ENCODE data around the gene TRAF4. TPM values are rescaled to one million over a fixed set of nuclear protein-coding genes. Genes with fewer than 3 reads are reported as not detected.
"Not testable (repeated sequence)": the region's sequence is repeated elsewhere in the genome, so short reads cannot be mapped to it uniquely, and the experiment has no call there.

Gene TRAF4
- polyA plus RNA-seq, 4 donors, result 58.8 to 203 (median 128) TPM

DNA sequence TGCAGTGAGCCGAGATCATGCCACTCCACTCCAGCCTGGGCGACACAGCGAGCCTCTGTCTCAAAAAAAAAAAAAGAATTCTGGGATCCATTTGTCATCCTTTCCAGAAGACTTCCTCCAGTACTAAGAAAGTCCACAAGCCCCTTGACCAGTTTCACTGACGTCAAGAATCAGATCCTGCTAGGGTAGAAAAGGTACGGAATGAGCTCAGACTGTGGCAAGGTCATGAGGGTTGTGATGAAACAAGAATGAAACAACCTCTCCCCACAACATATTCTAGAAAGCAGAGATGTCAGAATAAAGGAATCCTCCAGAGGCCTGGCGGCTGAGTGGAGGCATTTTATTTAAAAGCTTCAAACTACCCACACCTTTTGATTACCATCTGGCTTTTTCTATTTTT, 29.9 kb downstream of the TRAF4 start:
- Histone ChIP-seq H3K27ac (ENCODE audit: low read depth in 1 of 3, low read length in 2 of 3) (no peak overlapping the region), H3K36me3 (ENCODE audit: control insufficient read depth in 3 of 3, insufficient read depth in 2 of 3, low read depth in 1 of 3, low read length in 3 of 3) (peaks cover 0 to 26% (median 8%) of the 10 kb centered on the region in 3 donors), H3K27me3 (ENCODE audit: control insufficient read depth in 3 of 3, insufficient read depth in 3 of 3, low read length in 3 of 3) (no peaks in the 10 kb centered on the region), H3K9me3 (ENCODE audit: control insufficient read depth in 2 of 2, insufficient read depth in 1 of 2, low read depth in 1 of 2, low read length in 1 of 2) (no peaks in the 10 kb centered on the region), H3K4me1 (ENCODE audit: control insufficient read depth in 3 of 3, insufficient read depth in 2 of 3, low read depth in 1 of 3, low read length in 2 of 3) (no peaks in the 10 kb centered on the region), H3K4me3 (ENCODE audit: low read depth in 1 of 3, low read length in 3 of 3) (no peak overlapping the region)
- 88 to 96% (median 91%) methylated on average over 6 of the region's 6 CpGs for WGBS, 3 donors
- no peak for FAIRE-seq
- DNase-seq, result no peak

DNA sequence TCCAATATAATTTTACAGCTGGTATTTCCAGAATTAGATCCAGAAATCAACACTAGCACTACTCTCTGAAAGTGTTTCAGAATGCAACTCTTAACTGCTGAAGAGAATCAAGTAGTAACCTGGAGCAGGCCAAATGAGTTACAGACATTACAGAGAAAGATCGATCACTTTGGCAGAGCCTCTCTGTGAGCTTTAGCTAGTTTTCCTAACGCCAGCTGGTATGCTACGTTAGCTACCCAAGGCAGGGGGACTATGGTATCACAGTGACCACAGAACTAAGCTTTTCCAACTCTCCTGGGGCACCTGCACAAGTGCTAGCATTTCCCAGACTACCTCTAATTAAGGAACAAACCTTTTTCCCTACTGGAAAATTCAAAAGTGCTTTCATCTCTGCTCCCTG, 30.4 kb downstream of the TRAF4 start:
- 67 to 74% (median 72%) methylated on average over 3 of the region's 3 CpGs for WGBS, 3 donors
- Histone ChIP-seq H3K27ac (ENCODE audit: low read depth in 1 of 3, low read length in 2 of 3) (no peak overlapping the region), H3K9me3 (ENCODE audit: control insufficient read depth in 2 of 2, insufficient read depth in 1 of 2, low read depth in 1 of 2, low read length in 1 of 2) (no peaks in the 10 kb centered on the region), H3K4me1 (ENCODE audit: control insufficient read depth in 3 of 3, insufficient read depth in 2 of 3, low read depth in 1 of 3, low read length in 2 of 3) (no peaks in the 10 kb centered on the region), H3K4me3 (ENCODE audit: low read depth in 1 of 3, low read length in 3 of 3) (no peak overlapping the region), H3K27me3 (ENCODE audit: control insufficient read depth in 3 of 3, insufficient read depth in 3 of 3, low read length in 3 of 3) (no peaks in the 10 kb centered on the region), H3K36me3 (ENCODE audit: control insufficient read depth in 3 of 3, insufficient read depth in 2 of 3, low read depth in 1 of 3, low read length in 3 of 3) (peaks cover 0 to 26% (median 8%) of the 10 kb centered on the region in 3 donors)
- DNase-seq (no peak), FAIRE-seq (no peak)

DNA sequence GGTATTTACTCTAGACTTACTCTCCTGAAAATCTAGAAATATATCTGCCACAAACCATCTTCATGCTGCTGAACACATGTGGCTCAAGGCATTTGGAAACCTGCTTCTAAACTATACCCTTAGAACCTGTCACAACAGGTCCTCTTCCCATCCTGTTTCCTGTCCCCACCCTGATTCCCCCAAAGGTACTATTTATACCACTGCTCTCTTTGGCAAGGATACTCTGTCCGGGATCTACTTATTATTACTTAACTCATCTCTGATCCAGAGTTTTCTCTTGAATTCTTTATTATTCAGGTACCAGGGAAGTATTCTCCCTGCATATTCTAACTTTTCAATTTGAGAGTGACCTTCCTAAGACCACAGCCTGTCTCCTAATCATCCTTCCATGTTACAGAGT, 33.4 kb downstream of the TRAF4 start:
- 49 to 86% (median 65%) methylated on average over 1 of the region's 1 CpG for WGBS, 3 donors
- no peak for FAIRE-seq

DNA sequence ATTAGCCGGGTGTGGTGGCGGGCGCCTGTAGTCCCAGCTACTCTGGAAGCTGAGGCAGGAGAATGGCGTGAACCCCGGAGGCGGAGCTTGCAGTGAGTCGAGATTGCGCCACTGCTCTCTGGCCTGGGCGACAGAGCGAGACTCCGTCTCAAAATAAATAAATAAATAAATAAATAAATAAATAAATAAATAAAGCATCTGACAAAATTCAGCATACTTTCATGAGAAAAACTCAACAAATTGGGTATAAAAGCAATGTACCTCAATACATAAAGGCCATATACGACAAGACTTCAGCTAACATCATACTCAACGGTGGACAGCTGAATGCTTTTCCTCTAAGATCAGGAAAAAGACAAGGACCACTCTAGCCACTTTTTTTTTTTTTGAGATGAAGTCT, 35.8 kb downstream of the TRAF4 start:
- not testable (repeated sequence) for H3K9me3 ChIP-seq (ENCODE audit: control insufficient read depth in 2 of 2, insufficient read depth in 1 of 2, low read depth in 1 of 2, low read length in 1 of 2); DNase-seq; H3K27me3 ChIP-seq (ENCODE audit: control insufficient read depth in 3 of 3, insufficient read depth in 3 of 3, low read length in 3 of 3); FAIRE-seq; H3K4me1 ChIP-seq (ENCODE audit: control insufficient read depth in 3 of 3, insufficient read depth in 2 of 3, low read depth in 1 of 3, low read length in 2 of 3); H3K27ac ChIP-seq (ENCODE audit: low read depth in 1 of 3, low read length in 2 of 3); H3K4me3 ChIP-seq (ENCODE audit: low read depth in 1 of 3, low read length in 3 of 3)
- peaks cover 0 to 21% (median 4%) of the 10 kb centered on the region in 3 donors for H3K36me3 ChIP-seq (ENCODE audit: control insufficient read depth in 3 of 3, insufficient read depth in 2 of 3, low read depth in 1 of 3, low read length in 3 of 3)
- 95 to 97% (median 96%) methylated on average over 13 of the region's 13 CpGs for WGBS, 3 donors

More for the DNA sequence above, 33.4 kb downstream of the TRAF4 start:
- H3K9me3 ChIP-seq (ENCODE audit: control insufficient read depth in 2 of 2, insufficient read depth in 1 of 2, low read depth in 1 of 2, low read length in 1 of 2), result no peaks in the 10 kb centered on the region
- H3K27me3 ChIP-seq (ENCODE audit: control insufficient read depth in 3 of 3, insufficient read depth in 3 of 3, low read length in 3 of 3), result no peaks in the 10 kb centered on the region
- H3K4me3 ChIP-seq (ENCODE audit: low read depth in 1 of 3, low read length in 3 of 3), result no peak overlapping the region
- no peaks in the 10 kb centered on the region for H3K4me1 ChIP-seq (ENCODE audit: control insufficient read depth in 3 of 3, insufficient read depth in 2 of 3, low read depth in 1 of 3, low read length in 2 of 3)
- no peak for DNase-seq
- peaks cover 0 to 32% (median 8%) of the 10 kb centered on the region in 3 donors for H3K36me3 ChIP-seq (ENCODE audit: control insufficient read depth in 3 of 3, insufficient read depth in 2 of 3, low read depth in 1 of 3, low read length in 3 of 3)
- H3K27ac ChIP-seq (ENCODE audit: low read depth in 1 of 3, low read length in 2 of 3), result no peak overlapping the region

DNA sequence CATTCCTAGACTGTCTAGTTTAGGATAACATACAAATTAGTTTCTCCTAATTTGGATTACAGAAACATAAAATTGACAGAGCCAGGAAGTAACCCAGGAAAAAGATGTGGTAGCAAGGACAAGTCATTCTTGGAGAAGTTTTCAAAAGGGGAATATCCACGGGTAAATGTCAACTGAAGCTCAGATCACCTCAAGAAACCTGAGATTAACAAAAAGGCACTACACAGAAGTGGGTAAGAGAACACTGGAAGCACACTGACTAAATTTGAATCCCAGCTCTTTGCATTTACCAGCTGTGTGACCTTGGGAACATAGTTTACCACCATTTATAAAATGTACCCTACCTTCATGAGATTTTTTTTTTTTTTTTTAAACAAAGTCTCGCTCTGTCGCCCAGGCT, 39.4 kb downstream of the TRAF4 start:
- DNase-seq, result no peak

DNA sequence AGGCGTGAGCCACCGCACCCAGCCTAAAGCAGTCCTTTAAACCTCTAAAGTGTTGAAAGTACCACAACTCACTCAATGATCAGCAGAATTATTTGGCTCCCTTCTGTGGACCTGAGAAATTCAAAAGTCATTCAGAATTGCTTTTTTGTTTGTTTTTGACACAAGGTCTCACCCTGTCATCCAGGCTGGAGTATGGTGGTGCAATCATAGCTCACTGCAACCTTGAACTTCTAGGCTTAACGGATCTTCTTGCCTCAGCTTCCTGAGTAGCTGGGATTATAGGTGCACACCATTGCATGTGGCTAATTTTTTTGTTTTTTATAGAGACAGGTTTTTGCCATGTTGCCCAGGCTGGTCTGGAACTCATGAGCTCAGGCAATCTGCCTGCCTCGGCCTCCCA, 44.3 kb downstream of the TRAF4 start:
- no peak overlapping the region for H3K27ac ChIP-seq (ENCODE audit: low read depth in 1 of 3, low read length in 2 of 3)
- H3K4me1 ChIP-seq (ENCODE audit: control insufficient read depth in 3 of 3, insufficient read depth in 2 of 3, low read depth in 1 of 3, low read length in 2 of 3), result no peaks in the 10 kb centered on the region
- no peaks in the 10 kb centered on the region for H3K9me3 ChIP-seq (ENCODE audit: control insufficient read depth in 2 of 2, insufficient read depth in 1 of 2, low read depth in 1 of 2, low read length in 1 of 2)
- FAIRE-seq (no peak), DNase-seq (no peak)
- H3K4me3 ChIP-seq (ENCODE audit: low read depth in 1 of 3, low read length in 3 of 3), result no peak overlapping the region
- WGBS, 3 donors, result 93 to 94% (median 93%) methylated on average over 4 of the region's 4 CpGs
- H3K27me3 ChIP-seq (ENCODE audit: control insufficient read depth in 3 of 3, insufficient read depth in 3 of 3, low read length in 3 of 3), result no peaks in the 10 kb centered on the region
- H3K36me3 ChIP-seq (ENCODE audit: control insufficient read depth in 3 of 3, insufficient read depth in 2 of 3, low read depth in 1 of 3, low read length in 3 of 3), result peaks cover 2 to 13% (median 3%) of the 10 kb centered on the region in 3 donors

More for the DNA sequence above, 39.4 kb downstream of the TRAF4 start:
- H3K9me3 ChIP-seq (ENCODE audit: control insufficient read depth in 2 of 2, insufficient read depth in 1 of 2, low read depth in 1 of 2, low read length in 1 of 2), result no peaks in the 10 kb centered on the region
- H3K4me1 ChIP-seq (ENCODE audit: control insufficient read depth in 3 of 3, insufficient read depth in 2 of 3, low read depth in 1 of 3, low read length in 2 of 3), result no peaks in the 10 kb centered on the region
- 86 to 88% (median 86%) methylated on average over 3 of the region's 3 CpGs for WGBS, 3 donors
- no peak for FAIRE-seq
- H3K36me3 ChIP-seq (ENCODE audit: control insufficient read depth in 3 of 3, insufficient read depth in 2 of 3, low read depth in 1 of 3, low read length in 3 of 3), result peaks cover 0 to 15% (median 2%) of the 10 kb centered on the region in 3 donors
- no peaks in the 10 kb centered on the region for H3K27me3 ChIP-seq (ENCODE audit: control insufficient read depth in 3 of 3, insufficient read depth in 3 of 3, low read length in 3 of 3)
- no peak overlapping the region for H3K27ac ChIP-seq (ENCODE audit: low read depth in 1 of 3, low read length in 2 of 3)
- no peak overlapping the region for H3K4me3 ChIP-seq (ENCODE audit: low read depth in 1 of 3, low read length in 3 of 3)

DNA sequence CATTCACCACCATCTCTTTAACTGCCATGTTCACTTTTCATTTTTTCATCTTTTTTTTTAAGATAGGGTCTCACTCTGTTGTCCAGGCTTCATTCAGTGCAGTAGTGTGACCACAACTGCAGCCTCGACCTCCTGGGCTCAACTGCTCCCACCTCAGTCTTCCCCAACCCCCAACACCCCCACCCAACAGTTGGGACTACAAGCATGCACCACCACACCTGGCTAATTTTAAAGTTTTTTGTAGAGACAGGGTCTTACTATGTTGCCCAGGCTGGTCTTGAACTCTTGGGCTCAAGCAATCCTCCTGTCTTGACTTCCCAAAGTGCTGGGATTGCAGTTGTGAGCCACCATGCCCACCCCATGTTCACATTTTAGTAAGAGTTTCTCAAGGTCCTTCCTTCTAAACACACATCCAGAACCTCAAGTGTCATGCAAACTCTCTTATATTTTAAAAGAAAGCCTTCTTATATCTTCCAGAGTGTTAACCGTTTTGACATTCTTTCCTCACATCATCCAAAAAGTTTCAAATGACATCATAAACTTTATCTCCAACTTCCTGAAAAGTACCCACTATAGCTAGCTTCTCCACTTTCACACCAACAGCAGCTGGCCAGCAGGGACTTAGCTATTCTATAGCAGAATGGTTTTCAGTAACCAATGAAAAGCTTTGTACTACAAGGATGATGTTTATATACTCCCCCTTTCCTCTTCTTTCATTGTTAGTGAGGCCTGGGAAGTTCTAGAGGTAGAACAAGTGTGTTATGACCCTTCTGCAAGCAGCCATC, 49.3 kb downstream of the TRAF4 start:
- Histone ChIP-seq H3K36me3 (ENCODE audit: control insufficient read depth in 3 of 3, insufficient read depth in 2 of 3, low read depth in 1 of 3, low read length in 3 of 3) (peaks cover 0 to 23% (median 3%) of the 10 kb centered on the region in 3 donors), H3K27me3 (ENCODE audit: control insufficient read depth in 3 of 3, insufficient read depth in 3 of 3, low read length in 3 of 3) (no peaks in the 10 kb centered on the region), H3K4me1 (ENCODE audit: control insufficient read depth in 3 of 3, insufficient read depth in 2 of 3, low read depth in 1 of 3, low read length in 2 of 3) (peaks cover 0 to 3% (median 0%) of the 10 kb centered on the region in 3 donors), H3K4me3 (ENCODE audit: low read depth in 1 of 3, low read length in 3 of 3) (no peak overlapping the region), H3K9me3 (ENCODE audit: control insufficient read depth in 2 of 2, insufficient read depth in 1 of 2, low read depth in 1 of 2, low read length in 1 of 2) (no peaks in the 10 kb centered on the region), H3K27ac (ENCODE audit: low read depth in 1 of 3, low read length in 2 of 3) (no peak overlapping the region)
- FAIRE-seq, result no peak
- DNase-seq, result no peak
- WGBS, 3 donors, result 63 to 71% (median 66%) methylated on average over 2 of the region's 2 CpGs

DNA sequence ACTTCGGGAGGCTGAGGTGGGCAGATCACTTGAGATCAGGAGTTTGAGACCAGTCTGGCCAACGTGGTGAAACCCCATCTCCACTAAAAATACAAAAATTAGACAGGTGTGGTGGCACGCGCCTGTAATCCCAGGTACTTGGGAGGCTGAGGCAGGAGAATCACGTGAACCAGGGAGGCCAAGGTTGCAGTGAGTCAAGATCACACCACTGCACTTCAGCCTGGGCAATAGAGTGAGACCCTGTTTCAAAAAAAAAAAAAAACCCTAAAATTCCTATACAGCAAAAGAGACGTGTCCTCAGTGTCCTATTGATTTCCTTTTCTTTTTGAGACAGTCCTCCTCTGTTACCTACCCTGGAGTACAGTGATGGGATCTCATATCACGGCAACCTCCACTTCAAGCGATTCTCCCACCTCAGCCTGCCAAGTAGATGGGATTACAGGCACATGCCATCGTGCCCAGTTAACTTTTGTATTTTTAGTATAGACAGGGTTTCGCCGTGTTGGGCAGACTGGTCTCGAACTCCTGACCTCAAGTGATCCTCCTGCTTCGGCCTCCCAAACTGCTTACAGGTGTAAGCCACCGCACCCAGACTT, 51.1 kb downstream of the TRAF4 start:
- not testable (repeated sequence) for H3K27me3 ChIP-seq (ENCODE audit: control insufficient read depth in 3 of 3, insufficient read depth in 3 of 3, low read length in 3 of 3); DNase-seq; H3K9me3 ChIP-seq (ENCODE audit: control insufficient read depth in 2 of 2, insufficient read depth in 1 of 2, low read depth in 1 of 2, low read length in 1 of 2); H3K27ac ChIP-seq (ENCODE audit: low read depth in 1 of 3, low read length in 2 of 3); H3K4me3 ChIP-seq (ENCODE audit: low read depth in 1 of 3, low read length in 3 of 3); FAIRE-seq; H3K4me1 ChIP-seq (ENCODE audit: control insufficient read depth in 3 of 3, insufficient read depth in 2 of 3, low read depth in 1 of 3, low read length in 2 of 3)
- peaks cover 0 to 35% (median 0%) of the 10 kb centered on the region in 3 donors for H3K36me3 ChIP-seq (ENCODE audit: control insufficient read depth in 3 of 3, insufficient read depth in 2 of 3, low read depth in 1 of 3, low read length in 3 of 3)
- 94 to 95% (median 95%) methylated on average over 14 of the region's 14 CpGs for WGBS, 3 donors
